HCT116 (cell line): ENCODE data around the gene PPP1R37. TPM values are rescaled to one million over a fixed set of nuclear protein-coding genes. Genes with fewer than 3 reads are reported as not detected.
"Not testable (repeated sequence)": the region's sequence is repeated elsewhere in the genome, so short reads cannot be mapped to it uniquely, and the experiment has no call there.

ENCODE experiments used
- ATAC-seq: fragments of 200-7000 bp; cut with Tn5 transposase; 2 replicates; pipeline ENCODE4 v1.9.1; 2020; ENCODE audit warnings: mild to moderate bottlenecking, moderate library complexity
- BruUV-seq: library from RNA; stranded (reverse); fragments of 400-500 nt; replicated peaks from 2 replicates; lab custom pipeline; 2021; lab: Mats Ljungman, UMichigan
- CTCF ChIA-PET: fragments of 300-600 bp; sonication (Branson Sonifier 250); formaldehyde crosslinking; loops from one replicate; lab custom pipeline; 2021; ENCODE audit warnings: antibody characterized with exemption; lab: Charles Lee
- POLR2A ChIA-PET: fragments of 300-600, 350-600 bp; sonication (Branson Sonifier 250); formaldehyde crosslinking; loops from one replicate; lab custom pipeline; 2021; ENCODE audit warnings: antibody characterized with exemption; lab: Charles Lee
- RAD21 ChIA-PET, 2 experiments: fragments of 300-600 bp; sonication (Branson Sonifier 250); formaldehyde crosslinking; loops; one replicate each; lab custom pipeline; 2023; ENCODE audit warnings: low total read pairs in 2 of 2; ENCODE audit not compliant: uncharacterized antibody in 2 of 2, unreplicated experiment in 2 of 2, low non-redundant PET in 1 of 2; lab: Charles Lee
- DNase-seq: peaks from one replicate; pipeline ENCODE4 v3.0.0-alpha.2; 2010; ENCODE audit warnings: low read depth, low spot score
- H2AFZ ChIP-seq: fragments of 200-600 bp; shearing (Covaris generic), sonication (generic); 2 replicates; pipeline ENCODE4 v1.6.1; 2017; ENCODE audit warnings: low read depth, mixed run types, mixed read lengths, antibody characterized with exemption, low read length; ENCODE audit not compliant: poor library complexity, severe bottlenecking
- H3K27ac ChIP-seq: 2 replicates; pipeline ENCODE4 v1.5.1; 2012; ENCODE audit warnings: low read depth, low read length
- H3K27me3 ChIP-seq: fragments of 200-600 bp; sonication (generic); 2 replicates; pipeline ENCODE4 v1.6.1; 2016; ENCODE audit warnings: mixed run types, low read length, mixed read lengths; ENCODE audit not compliant: insufficient read depth
- H3K36me3 ChIP-seq, 2 experiments: fragments of 200-500 bp in 1 of 2; fragments of 200-600 bp in 1 of 2; sonication (Bioruptor generic) in 1 of 2; sonication (generic) in 1 of 2; 2 replicates each; pipeline versions ENCODE4 v1.5.1 to v1.6.1; 2014 to 2016; ENCODE audit warnings: low read length in 2 of 2, inconsistent platforms in 1 of 2, mixed read lengths in 1 of 2, mixed run types in 1 of 2; ENCODE audit not compliant: insufficient read depth in 2 of 2, control insufficient read depth in 1 of 2
- H3K4me1 ChIP-seq, 2 experiments: fragments of 200-600 bp in 1 of 2; sonication (generic) in 1 of 2; 2 replicates each; pipeline versions ENCODE4 v1.5.1 to v1.6.1; 2012 to 2017; ENCODE audit warnings: low read length in 2 of 2, inconsistent platforms in 1 of 2, mild to moderate bottlenecking in 1 of 2, mixed read lengths in 1 of 2, mixed run types in 1 of 2, moderate library complexity in 1 of 2; ENCODE audit not compliant: insufficient read depth in 2 of 2, control insufficient read depth in 1 of 2
- H3K4me2 ChIP-seq: fragments of 200-600 bp; sonication (generic); 2 replicates; pipeline ENCODE4 v1.6.1; 2017; ENCODE audit warnings: mixed run types, low read length, mixed read lengths
- H3K4me3 ChIP-seq, 2 experiments: fragments of 200-600 bp in 1 of 2; sonication (generic) in 1 of 2; replicated peaks in 1 of 2; 2 replicates each; pipeline ENCODE4 v1.5.1; 2011 to 2016; ENCODE audit warnings: low read length in 2 of 2, control low read depth in 1 of 2, low read depth in 1 of 2, mild to moderate bottlenecking in 1 of 2, mixed read lengths in 1 of 2, mixed run types in 1 of 2
- H3K79me2 ChIP-seq: fragments of 200-600 bp; sonication (generic); 2 replicates; pipeline ENCODE4 v1.6.1; 2017; ENCODE audit warnings: mild to moderate bottlenecking, mixed run types, low read length, moderate library complexity, mixed read lengths; ENCODE audit not compliant: insufficient read depth
- H3K9ac ChIP-seq: fragments of 200-600 bp; sonication (generic); 2 replicates; pipeline ENCODE4 v1.6.1; 2016; ENCODE audit warnings: low read length, mixed read lengths
- H3K9me2 ChIP-seq: fragments of 200-600 bp; sonication (generic), shearing (Covaris generic); 2 replicates; pipeline ENCODE4 v1.6.1; 2017; ENCODE audit warnings: mixed run types, mild to moderate bottlenecking, moderate library complexity; ENCODE audit not compliant: insufficient read depth
- H3K9me3 ChIP-seq, 2 experiments: fragments of 200-500 bp in 1 of 2; fragments of 200-600 bp in 1 of 2; sonication (Bioruptor generic) in 1 of 2; sonication (generic) in 1 of 2; 2 replicates each; pipeline ENCODE4 v1.6.1; 2014 to 2017; ENCODE audit warnings: low read length in 2 of 2, mixed read lengths in 2 of 2, inconsistent platforms in 1 of 2, low read depth in 1 of 2, mild to moderate bottlenecking in 1 of 2, mixed run types in 1 of 2, moderate library complexity in 1 of 2; ENCODE audit not compliant: control insufficient read depth in 1 of 2, insufficient read depth in 1 of 2
- H4K20me1 ChIP-seq: fragments of 200-600 bp; sonication (generic), shearing (Covaris generic); 2 replicates; pipeline ENCODE4 v1.6.1; 2017; ENCODE audit warnings: mixed run types, mild to moderate bottlenecking, moderate library complexity; ENCODE audit not compliant: insufficient read depth
- CEBPB ChIP-seq: IDR thresholded peaks from 2 replicates; pipeline ENCODE4 v1.6.1; 2012; ENCODE audit warnings: low read depth
- EZH2phosphoT487 ChIP-seq: fragments of 200-600 bp; IDR thresholded peaks from 2 replicates; pipeline ENCODE4 v1.6.1; 2018; ENCODE audit warnings: antibody characterized with exemption, borderline replicate concordance
- JUND ChIP-seq: IDR thresholded peaks from 2 replicates; pipeline ENCODE4 v1.6.1; 2012
- POLR2A ChIP-seq: IDR thresholded peaks from 2 replicates; pipeline ENCODE4 v1.7.0; 2011; ENCODE audit warnings: borderline replicate concordance; ENCODE audit not compliant: insufficient read depth, insufficient read length; ENCODE audit errors: extremely low read depth
- RAD21 ChIP-seq: IDR thresholded peaks from 2 replicates; pipeline ENCODE4 v1.6.1; 2012; ENCODE audit warnings: low read depth, mild to moderate bottlenecking
- SRF ChIP-seq: IDR thresholded peaks from 2 replicates; pipeline ENCODE4 v1.6.1; 2012; ENCODE audit warnings: low read depth
- intact Hi-C: fragments of 100-400 bp; cut with micrococcal nuclease; formaldehyde crosslinking; loops from 2 replicates; pipeline ENCODE4 v1.10.0; 2022
- total RNA-seq: library from RNA; stranded (reverse); gene quantifications from one replicate; pipeline ENCODE4 v1.2.1, GENCODE V29; 2021; ENCODE audit not compliant: unreplicated experiment

The PPP1R37 gene
- total RNA-seq, 1 experiment from 2014 or later: 32.7 TPM

DNA sequence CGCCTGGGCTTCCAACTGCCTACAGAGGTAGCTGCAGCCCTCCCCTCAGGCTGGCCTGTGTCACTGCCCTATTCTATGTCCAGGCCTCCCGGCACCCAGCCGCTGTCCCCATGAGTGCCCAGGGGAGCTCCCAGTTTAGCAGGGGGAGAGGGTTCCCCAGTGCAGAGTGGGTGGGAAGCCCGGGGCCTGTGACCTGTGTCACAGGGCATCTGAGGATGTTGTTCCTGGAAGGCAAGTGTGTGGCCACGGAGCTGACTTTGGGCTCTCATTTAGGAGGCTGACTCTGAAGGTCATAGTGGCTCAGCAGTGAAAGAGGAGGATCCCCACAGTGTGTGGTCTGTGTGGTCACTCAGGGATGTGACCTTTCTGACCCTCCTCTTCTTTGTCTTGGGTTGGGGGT, 25.1 kb downstream of the PPP1R37 start:
- CTCF ChIA-PET: no interaction called here
- H3K79me2 ChIP-seq: peaks cover 79% of the 10 kb centered on the region

DNA sequence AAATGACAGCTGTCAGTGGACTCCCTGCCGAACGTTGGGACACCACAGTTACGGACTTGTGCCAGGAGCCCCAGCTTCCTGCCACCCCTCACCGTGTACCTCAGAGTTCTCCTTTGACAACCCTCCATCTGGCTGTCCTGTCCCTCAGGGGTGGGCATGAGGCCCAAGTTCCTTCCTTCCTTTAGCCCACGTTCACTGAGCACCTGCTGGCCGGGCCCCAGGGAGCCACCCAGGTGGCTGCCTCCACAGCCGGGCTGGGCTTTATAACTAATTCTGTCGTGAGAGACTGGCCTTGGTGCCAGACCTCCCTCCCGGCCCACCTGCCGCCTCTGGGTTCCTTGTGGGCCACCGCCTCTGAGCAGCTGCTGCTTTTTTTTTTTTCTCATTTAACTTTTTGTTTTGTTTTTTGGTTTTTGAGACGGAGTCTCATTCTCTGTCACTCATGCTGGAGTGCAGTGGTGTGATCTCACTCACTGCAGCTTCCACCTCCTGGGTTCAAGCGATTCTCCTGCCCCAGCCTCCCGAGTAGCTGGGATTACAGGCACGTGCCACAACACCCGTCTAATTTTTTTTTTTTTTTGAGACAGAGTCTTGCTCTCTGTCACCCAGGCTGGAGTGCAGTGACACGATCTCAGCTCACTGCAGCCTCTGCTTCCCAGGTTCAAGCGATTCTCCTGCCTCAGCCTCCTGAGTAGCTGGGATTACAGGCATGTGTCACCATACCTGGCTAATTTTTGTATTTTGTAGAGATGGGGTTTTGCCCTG, 25.8 kb downstream of the PPP1R37 start:
- H3K4me1 ChIP-seq, H3K4me3 ChIP-seq, H3K27ac ChIP-seq, POLR2A ChIA-PET, H3K9me2 ChIP-seq, DNase-seq, H2AFZ ChIP-seq, RAD21 ChIA-PET, intact Hi-C loops, H3K27me3 ChIP-seq, H3K4me2 ChIP-seq, H3K9ac ChIP-seq, ATAC-seq, BruUV-seq, H3K9me3 ChIP-seq, CTCF ChIA-PET, H4K20me1 ChIP-seq, H3K36me3 ChIP-seq: not testable (repeated sequence)
- peaks cover 78% of the 10 kb centered on the region for H3K79me2 ChIP-seq

More for the DNA sequence above, 25.1 kb downstream of the PPP1R37 start:
- Histone ChIP-seq H3K27ac (no peak overlapping the region), H4K20me1 (no peaks in the 10 kb centered on the region), H3K27me3 (no peaks in the 10 kb centered on the region), H3K9me3 (no peaks in the 10 kb centered on the region), H3K9ac (no peak overlapping the region), H3K4me3 (no peak overlapping the region), H3K9me2 (no peaks in the 10 kb centered on the region), H3K36me3 (no peaks in the 10 kb centered on the region), H3K4me2 (no peak overlapping the region), H3K4me1 (peaks cover 4 to 9% of the 10 kb centered on the region in 2 experiments; a peak in 3 of 4 replicates), H2AFZ (no peak overlapping the region)
- TF ChIP-seq CEBPB (no peak), EZH2phosphoT487 (no peak), SRF (no peak), JUND (no peak), POLR2A (no peak), RAD21 (no peak)
- DNase-seq (no peak), ATAC-seq (no peak)
- POLR2A ChIA-PET: no interaction called here
- RAD21 ChIA-PET: no interaction called here
- no TSS peak for BruUV-seq
- intact Hi-C loops: no loop called here
